GM23338 (cell line): ENCODE data around the gene ZMAT5. TPM values are rescaled to one million over a fixed set of nuclear protein-coding genes. Genes with fewer than 3 reads are reported as not detected.

Experiments used
- ATAC-seq: fragments of 200-7000 bp; cut with Tn5 transposase; 3 replicates; pipeline ENCODE4 v1.9.1; 2020
- DNase-seq: peaks from one replicate; pipeline ENCODE4 v3.0.0-alpha.2; 2015; ENCODE audit warnings: low spot score
- H2AFZ ChIP-seq: fragments of 200-600 bp; sonication (generic); 2 replicates; pipeline ENCODE4 v1.8.0; 2016; ENCODE audit warnings: antibody characterized with exemption, mild to moderate bottlenecking, moderate library complexity
- H3F3A ChIP-seq: fragments of 200-600 bp; sonication (generic); replicated peaks from 2 replicates; pipeline ENCODE4 v1.8.0; 2017; ENCODE audit warnings: antibody characterized with exemption, mixed run types, low read depth
- H3K27ac ChIP-seq: fragments of 200-600 bp; sonication (generic); 2 replicates; pipeline ENCODE4 v1.6.1; 2016; ENCODE audit warnings: low read depth
- H3K27me3 ChIP-seq: fragments of 200-600 bp; sonication (generic); 2 replicates; pipeline ENCODE4 v1.8.0; 2016; ENCODE audit warnings: mild to moderate bottlenecking, mixed run types, moderate library complexity; ENCODE audit not compliant: insufficient read depth
- H3K36me3 ChIP-seq: fragments of 200-600 bp; sonication (generic); 2 replicates; pipeline ENCODE4 v1.8.0; 2016; ENCODE audit warnings: mild to moderate bottlenecking; ENCODE audit not compliant: insufficient read depth
- H3K4me1 ChIP-seq: fragments of 200-600 bp; sonication (generic); 2 replicates; pipeline ENCODE4 v1.8.0; 2016; ENCODE audit warnings: mild to moderate bottlenecking, moderate library complexity; ENCODE audit not compliant: insufficient read depth
- H3K4me2 ChIP-seq: fragments of 200-600 bp; sonication (generic); 2 replicates; pipeline ENCODE4 v1.7.1; 2017; ENCODE audit warnings: mixed run types
- H3K4me3 ChIP-seq: fragments of 200-600 bp; sonication (generic); 2 replicates; pipeline ENCODE4 v1.6.1; 2016; ENCODE audit warnings: mixed run types
- H3K79me2 ChIP-seq: fragments of 200-600 bp; sonication (generic); replicated peaks from 2 replicates; pipeline ENCODE4 v1.8.0; 2017; ENCODE audit warnings: mild to moderate bottlenecking; ENCODE audit not compliant: insufficient read depth
- H3K9me2 ChIP-seq: fragments of 200-600 bp; sonication (generic); 2 replicates; pipeline ENCODE4 v1.8.0; 2017; ENCODE audit not compliant: insufficient read depth
- H4K20me1 ChIP-seq: fragments of 200-600 bp; sonication (generic); replicated peaks from 2 replicates; pipeline ENCODE4 v1.8.0; 2017; ENCODE audit warnings: mild to moderate bottlenecking; ENCODE audit not compliant: insufficient read depth
- H3K27ac Mint-ChIP-seq: 2 replicates; pipeline ENCODE4 v1.8.0; 2020; ENCODE audit warnings: inconsistent platforms, mild to moderate bottlenecking, moderate library complexity, mixed read lengths
- H3K27me3 Mint-ChIP-seq: 3 replicates; pipeline ENCODE4 v1.8.0; 2022; ENCODE audit warnings: low read depth, mild to moderate bottlenecking, moderate library complexity, mixed read lengths, inconsistent platforms; ENCODE audit not compliant: insufficient read depth, poor library complexity
- H3K36me3 Mint-ChIP-seq: 3 replicates; pipeline ENCODE4 v1.8.0; 2021; ENCODE audit warnings: low read depth, mild to moderate bottlenecking, inconsistent platforms, moderate library complexity, mixed read lengths
- H3K4me1 Mint-ChIP-seq: 3 replicates; pipeline ENCODE4 v1.8.0; 2020; ENCODE audit warnings: mild to moderate bottlenecking, inconsistent platforms, mixed read lengths
- H3K4me3 Mint-ChIP-seq: 3 replicates; pipeline ENCODE4 v1.8.0; 2021; ENCODE audit warnings: moderate library complexity, mild to moderate bottlenecking, inconsistent platforms, mixed read lengths
- H3K9me3 Mint-ChIP-seq: 3 replicates; pipeline ENCODE4 v1.8.0; 2020; ENCODE audit warnings: moderate library complexity, mild to moderate bottlenecking, inconsistent platforms, mixed read lengths
- CREB1 ChIP-seq: fragments of 250-450 bp; sonication (Bioruptor Pico); IDR thresholded peaks from 2 replicates; pipeline ENCODE4 v1.5.0; 2020; ENCODE audit warnings: low read depth, mild to moderate bottlenecking, moderate library complexity
- EZH2 ChIP-seq: fragments of 200-600 bp; sonication (generic); IDR thresholded peaks from one replicate; pipeline ENCODE4 v1.8.0; 2017; ENCODE audit warnings: antibody characterized with exemption, mild to moderate bottlenecking, low read depth; ENCODE audit not compliant: unreplicated experiment
- EZH2phosphoT487 ChIP-seq: fragments of 200-600 bp; sonication (generic); IDR thresholded peaks from one replicate; pipeline ENCODE4 v1.8.1; 2018; ENCODE audit warnings: antibody characterized with exemption; ENCODE audit not compliant: unreplicated experiment
- JUNB ChIP-seq: IDR thresholded peaks from one replicate; pipeline ENCODE4 v1.6.1; 2016; ENCODE audit warnings: antibody characterized with exemption; ENCODE audit not compliant: unreplicated experiment
- NANOG ChIP-seq: IDR thresholded peaks from 2 replicates; pipeline ENCODE4 v1.6.1; 2016; ENCODE audit warnings: antibody characterized with exemption, borderline replicate concordance
- POLR2AphosphoS5 ChIP-seq: IDR thresholded peaks from 2 replicates; pipeline ENCODE4 v1.6.1; 2016; ENCODE audit warnings: antibody characterized with exemption, low read depth
- STAT1 ChIP-seq: IDR thresholded peaks from one replicate; pipeline ENCODE4 v1.6.1; 2016; ENCODE audit warnings: antibody characterized with exemption; ENCODE audit not compliant: unreplicated experiment
- ZNF114 ChIP-seq: fragments of 250-450 bp; sonication (Bioruptor Pico); IDR thresholded peaks from 2 replicates; pipeline ENCODE4 v1.5.0; 2020; ENCODE audit warnings: mild to moderate bottlenecking, moderate library complexity
- ZNF331 ChIP-seq: fragments of 250-450 bp; sonication (Bioruptor Pico); IDR thresholded peaks from 2 replicates; pipeline ENCODE4 v1.5.0; 2020; ENCODE audit warnings: low read depth, mild to moderate bottlenecking, moderate library complexity
- polyA plus RNA-seq: library from polyadenylated mRNA; unstranded; fragments of >200 nt; fragmentation: Nextera tagmentation; extraction: Ambion mirVana; gene quantifications from 2 replicates; pipeline ENCODE4 v1.2.1, GENCODE V29; 2016
- total RNA-seq: library from RNA; depleted of rRNA; stranded (reverse); fragments of >200 nt; shearing (Covaris generic); gene quantifications from 2 replicates; pipeline ENCODE4 v1.2.3, GENCODE V29; 2014
- TF ChIP-seq, protein P1 (sequence below), 2 experiments: fragments of 200-600 bp in 1 of 2; sonication (generic) in 1 of 2; conservative IDR thresholded peaks; 2 replicates each; pipeline versions ENCODE4 v1.5.1 to v1.6.1; 2016 to 2017; ENCODE audit warnings: antibody characterized with exemption in 2 of 2, low read depth in 2 of 2, mild to moderate bottlenecking in 2 of 2, moderate library complexity in 1 of 2
- TF ChIP-seq, protein P2 (sequence below): IDR thresholded peaks from 2 replicates; pipeline ENCODE4 v1.6.1; 2016; ENCODE audit warnings: antibody characterized with exemption
- TF ChIP-seq, protein P3 (sequence below): IDR thresholded peaks from one replicate; pipeline ENCODE4 v1.6.1; 2018; ENCODE audit warnings: antibody characterized with exemption; ENCODE audit not compliant: unreplicated experiment
- TF ChIP-seq, protein P4 (sequence below): fragments of 250-450 bp; sonication (Bioruptor Pico); IDR thresholded peaks from 2 replicates; pipeline ENCODE4 v1.5.0; 2020; ENCODE audit warnings: mild to moderate bottlenecking, moderate library complexity

The ZMAT5 gene
- total and polyA plus RNA-seq, 2 experiments from 2014 or later: 14.6 to 25.4 TPM

DNA sequence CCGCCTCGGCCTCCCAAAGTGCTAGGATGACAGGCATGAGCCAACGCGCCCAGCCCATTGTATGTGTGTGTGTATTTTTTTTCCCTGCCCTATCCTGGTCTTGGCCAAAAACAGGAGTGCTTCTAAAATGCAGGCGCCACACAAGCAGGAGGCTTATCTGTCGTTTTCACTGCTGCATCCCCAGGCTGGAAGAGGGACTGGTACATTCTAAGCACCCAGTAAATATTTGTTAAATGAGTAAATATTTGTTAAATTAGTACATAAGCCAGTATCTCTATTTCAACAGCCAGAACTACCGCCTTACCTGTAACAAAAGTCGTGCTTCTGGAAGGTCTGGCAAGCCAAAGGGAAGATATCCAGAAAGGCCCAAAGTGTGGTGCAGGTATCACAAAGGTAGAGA is 46.3 kb upstream of the ZMAT5 start:
- Histone ChIP-seq H3K4me3 (no peak overlapping the region), H3K27ac (no peak overlapping the region), H3K4me2 (no peak overlapping the region), H3K9me2 (no peaks in the 10 kb centered on the region), H3K27me3 (no peaks in the 10 kb centered on the region), H3K36me3 (peaks cover 11% of the 10 kb centered on the region), H2AFZ (no peak overlapping the region), H3F3A (no peaks in the 10 kb centered on the region), H3K4me1 (no peaks in the 10 kb centered on the region), H3K79me2 (no peaks in the 10 kb centered on the region), H4K20me1 (no peaks in the 10 kb centered on the region)
- Mint-ChIP-seq H3K4me1 (no peaks in the 10 kb centered on the region; the same call in 1 of the 3 replicates), H3K9me3 (no peaks in the 10 kb centered on the region), H3K27ac (no peak overlapping the region), H3K36me3 (peaks cover 45% of the 10 kb centered on the region), H3K4me3 (no peak overlapping the region), H3K27me3 (peaks cover 1% of the 10 kb centered on the region)
- TF ChIP-seq, protein P1, sequence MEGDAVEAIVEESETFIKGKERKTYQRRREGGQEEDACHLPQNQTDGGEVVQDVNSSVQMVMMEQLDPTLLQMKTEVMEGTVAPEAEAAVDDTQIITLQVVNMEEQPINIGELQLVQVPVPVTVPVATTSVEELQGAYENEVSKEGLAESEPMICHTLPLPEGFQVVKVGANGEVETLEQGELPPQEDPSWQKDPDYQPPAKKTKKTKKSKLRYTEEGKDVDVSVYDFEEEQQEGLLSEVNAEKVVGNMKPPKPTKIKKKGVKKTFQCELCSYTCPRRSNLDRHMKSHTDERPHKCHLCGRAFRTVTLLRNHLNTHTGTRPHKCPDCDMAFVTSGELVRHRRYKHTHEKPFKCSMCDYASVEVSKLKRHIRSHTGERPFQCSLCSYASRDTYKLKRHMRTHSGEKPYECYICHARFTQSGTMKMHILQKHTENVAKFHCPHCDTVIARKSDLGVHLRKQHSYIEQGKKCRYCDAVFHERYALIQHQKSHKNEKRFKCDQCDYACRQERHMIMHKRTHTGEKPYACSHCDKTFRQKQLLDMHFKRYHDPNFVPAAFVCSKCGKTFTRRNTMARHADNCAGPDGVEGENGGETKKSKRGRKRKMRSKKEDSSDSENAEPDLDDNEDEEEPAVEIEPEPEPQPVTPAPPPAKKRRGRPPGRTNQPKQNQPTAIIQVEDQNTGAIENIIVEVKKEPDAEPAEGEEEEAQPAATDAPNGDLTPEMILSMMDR (conservative IDR thresholded peaks at IDR 0.05; ENCODE audit: low read depth in 2 of 2): no peak
- TF ChIP-seq EZH2: no peak
- no peak for TF ChIP-seq POLR2AphosphoS5
- TF ChIP-seq ZNF114 (CRISPR knock-in tag): no peak
- TF ChIP-seq, protein P2, sequence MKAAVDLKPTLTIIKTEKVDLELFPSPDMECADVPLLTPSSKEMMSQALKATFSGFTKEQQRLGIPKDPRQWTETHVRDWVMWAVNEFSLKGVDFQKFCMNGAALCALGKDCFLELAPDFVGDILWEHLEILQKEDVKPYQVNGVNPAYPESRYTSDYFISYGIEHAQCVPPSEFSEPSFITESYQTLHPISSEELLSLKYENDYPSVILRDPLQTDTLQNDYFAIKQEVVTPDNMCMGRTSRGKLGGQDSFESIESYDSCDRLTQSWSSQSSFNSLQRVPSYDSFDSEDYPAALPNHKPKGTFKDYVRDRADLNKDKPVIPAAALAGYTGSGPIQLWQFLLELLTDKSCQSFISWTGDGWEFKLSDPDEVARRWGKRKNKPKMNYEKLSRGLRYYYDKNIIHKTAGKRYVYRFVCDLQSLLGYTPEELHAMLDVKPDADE: no peak
- no peak for TF ChIP-seq EZH2phosphoT487
- no peak for TF ChIP-seq CREB1 (CRISPR knock-in tag)
- TF ChIP-seq, protein P3, sequence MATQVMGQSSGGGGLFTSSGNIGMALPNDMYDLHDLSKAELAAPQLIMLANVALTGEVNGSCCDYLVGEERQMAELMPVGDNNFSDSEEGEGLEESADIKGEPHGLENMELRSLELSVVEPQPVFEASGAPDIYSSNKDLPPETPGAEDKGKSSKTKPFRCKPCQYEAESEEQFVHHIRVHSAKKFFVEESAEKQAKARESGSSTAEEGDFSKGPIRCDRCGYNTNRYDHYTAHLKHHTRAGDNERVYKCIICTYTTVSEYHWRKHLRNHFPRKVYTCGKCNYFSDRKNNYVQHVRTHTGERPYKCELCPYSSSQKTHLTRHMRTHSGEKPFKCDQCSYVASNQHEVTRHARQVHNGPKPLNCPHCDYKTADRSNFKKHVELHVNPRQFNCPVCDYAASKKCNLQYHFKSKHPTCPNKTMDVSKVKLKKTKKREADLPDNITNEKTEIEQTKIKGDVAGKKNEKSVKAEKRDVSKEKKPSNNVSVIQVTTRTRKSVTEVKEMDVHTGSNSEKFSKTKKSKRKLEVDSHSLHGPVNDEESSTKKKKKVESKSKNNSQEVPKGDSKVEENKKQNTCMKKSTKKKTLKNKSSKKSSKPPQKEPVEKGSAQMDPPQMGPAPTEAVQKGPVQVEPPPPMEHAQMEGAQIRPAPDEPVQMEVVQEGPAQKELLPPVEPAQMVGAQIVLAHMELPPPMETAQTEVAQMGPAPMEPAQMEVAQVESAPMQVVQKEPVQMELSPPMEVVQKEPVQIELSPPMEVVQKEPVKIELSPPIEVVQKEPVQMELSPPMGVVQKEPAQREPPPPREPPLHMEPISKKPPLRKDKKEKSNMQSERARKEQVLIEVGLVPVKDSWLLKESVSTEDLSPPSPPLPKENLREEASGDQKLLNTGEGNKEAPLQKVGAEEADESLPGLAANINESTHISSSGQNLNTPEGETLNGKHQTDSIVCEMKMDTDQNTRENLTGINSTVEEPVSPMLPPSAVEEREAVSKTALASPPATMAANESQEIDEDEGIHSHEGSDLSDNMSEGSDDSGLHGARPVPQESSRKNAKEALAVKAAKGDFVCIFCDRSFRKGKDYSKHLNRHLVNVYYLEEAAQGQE: no peak
- no peak for TF ChIP-seq STAT1
- no peak for TF ChIP-seq NANOG
- no peak for TF ChIP-seq JUNB
- no peak for TF ChIP-seq ZNF331 (CRISPR knock-in tag)
- TF ChIP-seq, protein P4, sequence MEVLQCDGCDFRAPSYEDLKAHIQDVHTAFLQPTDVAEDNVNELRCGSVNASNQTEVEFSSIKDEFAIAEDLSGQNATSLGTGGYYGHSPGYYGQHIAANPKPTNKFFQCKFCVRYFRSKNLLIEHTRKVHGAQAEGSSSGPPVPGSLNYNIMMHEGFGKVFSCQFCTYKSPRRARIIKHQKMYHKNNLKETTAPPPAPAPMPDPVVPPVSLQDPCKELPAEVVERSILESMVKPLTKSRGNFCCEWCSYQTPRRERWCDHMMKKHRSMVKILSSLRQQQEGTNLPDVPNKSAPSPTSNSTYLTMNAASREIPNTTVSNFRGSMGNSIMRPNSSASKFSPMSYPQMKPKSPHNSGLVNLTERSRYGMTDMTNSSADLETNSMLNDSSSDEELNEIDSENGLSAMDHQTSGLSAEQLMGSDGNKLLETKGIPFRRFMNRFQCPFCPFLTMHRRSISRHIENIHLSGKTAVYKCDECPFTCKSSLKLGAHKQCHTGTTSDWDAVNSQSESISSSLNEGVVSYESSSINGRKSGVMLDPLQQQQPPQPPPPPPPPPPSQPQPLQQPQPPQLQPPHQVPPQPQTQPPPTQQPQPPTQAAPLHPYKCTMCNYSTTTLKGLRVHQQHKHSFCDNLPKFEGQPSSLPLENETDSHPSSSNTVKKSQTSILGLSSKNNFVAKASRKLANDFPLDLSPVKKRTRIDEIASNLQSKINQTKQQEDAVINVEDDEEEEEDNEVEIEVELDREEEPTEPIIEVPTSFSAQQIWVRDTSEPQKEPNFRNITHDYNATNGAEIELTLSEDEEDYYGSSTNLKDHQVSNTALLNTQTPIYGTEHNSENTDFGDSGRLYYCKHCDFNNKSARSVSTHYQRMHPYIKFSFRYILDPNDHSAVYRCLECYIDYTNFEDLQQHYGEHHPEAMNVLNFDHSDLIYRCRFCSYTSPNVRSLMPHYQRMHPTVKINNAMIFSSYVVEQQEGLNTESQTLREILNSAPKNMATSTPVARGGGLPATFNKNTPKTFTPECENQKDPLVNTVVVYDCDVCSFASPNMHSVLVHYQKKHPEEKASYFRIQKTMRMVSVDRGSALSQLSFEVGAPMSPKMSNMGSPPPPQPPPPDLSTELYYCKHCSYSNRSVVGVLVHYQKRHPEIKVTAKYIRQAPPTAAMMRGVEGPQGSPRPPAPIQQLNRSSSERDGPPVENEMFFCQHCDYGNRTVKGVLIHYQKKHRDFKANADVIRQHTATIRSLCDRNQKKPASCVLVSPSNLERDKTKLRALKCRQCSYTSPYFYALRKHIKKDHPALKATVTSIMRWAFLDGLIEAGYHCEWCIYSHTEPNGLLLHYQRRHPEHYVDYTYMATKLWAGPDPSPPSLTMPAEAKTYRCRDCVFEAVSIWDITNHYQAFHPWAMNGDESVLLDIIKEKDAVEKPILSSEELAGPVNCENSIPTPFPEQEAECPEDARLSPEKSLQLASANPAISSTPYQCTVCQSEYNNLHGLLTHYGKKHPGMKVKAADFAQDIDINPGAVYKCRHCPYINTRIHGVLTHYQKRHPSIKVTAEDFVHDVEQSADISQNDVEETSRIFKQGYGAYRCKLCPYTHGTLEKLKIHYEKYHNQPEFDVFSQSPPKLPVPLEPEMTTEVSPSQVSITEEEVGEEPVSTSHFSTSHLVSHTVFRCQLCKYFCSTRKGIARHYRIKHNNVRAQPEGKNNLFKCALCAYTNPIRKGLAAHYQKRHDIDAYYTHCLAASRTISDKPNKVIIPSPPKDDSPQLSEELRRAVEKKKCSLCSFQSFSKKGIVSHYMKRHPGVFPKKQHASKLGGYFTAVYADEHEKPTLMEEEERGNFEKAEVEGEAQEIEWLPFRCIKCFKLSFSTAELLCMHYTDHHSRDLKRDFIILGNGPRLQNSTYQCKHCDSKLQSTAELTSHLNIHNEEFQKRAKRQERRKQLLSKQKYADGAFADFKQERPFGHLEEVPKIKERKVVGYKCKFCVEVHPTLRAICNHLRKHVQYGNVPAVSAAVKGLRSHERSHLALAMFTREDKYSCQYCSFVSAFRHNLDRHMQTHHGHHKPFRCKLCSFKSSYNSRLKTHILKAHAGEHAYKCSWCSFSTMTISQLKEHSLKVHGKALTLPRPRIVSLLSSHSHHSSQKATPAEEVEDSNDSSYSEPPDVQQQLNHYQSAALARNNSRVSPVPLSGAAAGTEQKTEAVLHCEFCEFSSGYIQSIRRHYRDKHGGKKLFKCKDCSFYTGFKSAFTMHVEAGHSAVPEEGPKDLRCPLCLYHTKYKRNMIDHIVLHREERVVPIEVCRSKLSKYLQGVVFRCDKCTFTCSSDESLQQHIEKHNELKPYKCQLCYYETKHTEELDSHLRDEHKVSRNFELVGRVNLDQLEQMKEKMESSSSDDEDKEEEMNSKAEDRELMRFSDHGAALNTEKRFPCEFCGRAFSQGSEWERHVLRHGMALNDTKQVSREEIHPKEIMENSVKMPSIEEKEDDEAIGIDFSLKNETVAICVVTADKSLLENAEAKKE (CRISPR knock-in tag): no peak
- DNase-seq (no peak), ATAC-seq (no peak)
